Gastroesophageal sphincter (tissue), 3 donors: Measurements from ENCODE around the gene MORN5.

ENCODE experiments used
- CTCF ChIP-seq, 4 experiments: fragments of 200-600 bp in 2 of 4; fragments of 450-650 bp in 2 of 4; sonication (generic) in 1 of 4; IDR thresholded peaks; one replicate each; pipeline ENCODE4 v1.5.1; 2017 to 2019; ENCODE audit warnings: antibody characterized with exemption in 4 of 4, mild to moderate bottlenecking in 2 of 4, moderate library complexity in 2 of 4
- POLR2A ChIP-seq, 2 donors: fragments of 450-650 bp; IDR thresholded peaks; one replicate each; pipeline ENCODE4 v1.6.1; 2017; ENCODE audit warnings: antibody characterized with exemption in 2 of 2, mild to moderate bottlenecking in 2 of 2, moderate library complexity in 1 of 2
- POLR2AphosphoS5 ChIP-seq: sonication (generic); formaldehyde crosslinking; IDR thresholded peaks from one replicate; pipeline ENCODE4 v1.6.1; 2017; ENCODE audit warnings: antibody characterized with exemption

GRCh38 chr9:122164286-122164685, 4.6 kb downstream of the MORN5 start:
- TF ChIP-seq POLR2A (IDR thresholded peaks at IDR 0.05) (no peak), CTCF (IDR thresholded peaks at IDR 0.05) (no peak), POLR2AphosphoS5 (no peak)
